OCI-LY3 (cell line): ENCODE results near the gene PDE5A.

Experiments used
- H2AFZ ChIP-seq: fragments of 200-600, 300-600 bp; shearing (Covaris generic); 2 replicates; pipeline ENCODE4 v1.6.0; 2014; ENCODE audit warnings: antibody characterized with exemption, low read depth, low read length
- H3K27ac ChIP-seq: fragments of 200-600, 300-600 bp; sonication (generic); 2 replicates; pipeline ENCODE4 v1.5.1; 2014; ENCODE audit warnings: mild to moderate bottlenecking, low read length, moderate library complexity, mixed read lengths
- H3K27me3 ChIP-seq: fragments of 200-600, 300-600 bp; sonication (generic); 2 replicates; pipeline ENCODE4 v1.6.1; 2014; ENCODE audit warnings: low read depth, low read length, mixed read lengths
- H3K36me3 ChIP-seq: fragments of 200-600, 300-600 bp; sonication (generic); replicated peaks from 2 replicates; pipeline ENCODE3; 2014; ENCODE audit warnings: low read depth, low read length, mixed read lengths
- H3K4me1 ChIP-seq: fragments of 300-600, 200-600 bp; sonication (generic); 2 replicates; pipeline ENCODE4 v1.6.1; 2014; ENCODE audit warnings: low read length, mixed read lengths
- H3K4me2 ChIP-seq: fragments of 200-600, 300-600 bp; sonication (generic); 2 replicates; pipeline ENCODE4 v1.6.1; 2014; ENCODE audit warnings: low read length, mixed read lengths
- H3K4me3 ChIP-seq: fragments of 300-600, 200-600 bp; sonication (generic); 2 replicates; pipeline ENCODE4 v1.5.1; 2014; ENCODE audit warnings: antibody characterized with exemption, mild to moderate bottlenecking, low read length, moderate library complexity
- H3K79me2 ChIP-seq: fragments of 300-600, 200-600 bp; shearing (Covaris generic); 2 replicates; pipeline ENCODE4 v1.6.1; 2014; ENCODE audit warnings: mild to moderate bottlenecking, low read length, mixed read lengths
- H3K9ac ChIP-seq: fragments of 300-600, 200-600 bp; shearing (Covaris generic); 2 replicates; pipeline ENCODE4 v1.6.0; 2014; ENCODE audit warnings: mild to moderate bottlenecking, low read length, moderate library complexity
- H3K9me3 ChIP-seq: fragments of 200-600, 300-600 bp; shearing (Covaris generic); 2 replicates; pipeline ENCODE4 v1.6.1; 2014; ENCODE audit warnings: low read length, mixed read lengths; ENCODE audit not compliant: insufficient read depth
- H4K20me1 ChIP-seq: fragments of 200-600, 300-600 bp; sonication (generic); 2 replicates; pipeline ENCODE4 v1.6.1; 2016; ENCODE audit warnings: low read length, mixed read lengths; ENCODE audit not compliant: insufficient read depth
- EZH2phosphoT487 ChIP-seq: fragments of 200-600 bp; shearing (Covaris generic); IDR thresholded peaks from 2 replicates; pipeline ENCODE4 v1.6.1; 2018; ENCODE audit warnings: antibody characterized with exemption, mixed run types, low read depth
- TF ChIP-seq, protein P1 (sequence below): fragments of 200-600, 300-600 bp; sonication (generic); IDR thresholded peaks from 2 replicates; pipeline ENCODE4 v1.5.1; 2014; ENCODE audit warnings: antibody characterized with exemption, low read length, low read depth

The PDE5A gene

GRCh38 chr4:119589165-119589564 is 39.4 kb downstream of the PDE5A start:
- Histone ChIP-seq H3K9me3 (no peaks in the 10 kb centered on the region), H3K4me3 (no peak overlapping the region), H3K4me1 (no peaks in the 10 kb centered on the region), H2AFZ (no peak overlapping the region), H3K79me2 (no peaks in the 10 kb centered on the region), H3K36me3 (no peaks in the 10 kb centered on the region), H4K20me1 (no peaks in the 10 kb centered on the region), H3K27ac (no peak overlapping the region), H3K4me2 (no peak overlapping the region), H3K9ac (no peak overlapping the region), H3K27me3 (no peaks in the 10 kb centered on the region)
- TF ChIP-seq EZH2phosphoT487 = no peak
- TF ChIP-seq, protein P1, sequence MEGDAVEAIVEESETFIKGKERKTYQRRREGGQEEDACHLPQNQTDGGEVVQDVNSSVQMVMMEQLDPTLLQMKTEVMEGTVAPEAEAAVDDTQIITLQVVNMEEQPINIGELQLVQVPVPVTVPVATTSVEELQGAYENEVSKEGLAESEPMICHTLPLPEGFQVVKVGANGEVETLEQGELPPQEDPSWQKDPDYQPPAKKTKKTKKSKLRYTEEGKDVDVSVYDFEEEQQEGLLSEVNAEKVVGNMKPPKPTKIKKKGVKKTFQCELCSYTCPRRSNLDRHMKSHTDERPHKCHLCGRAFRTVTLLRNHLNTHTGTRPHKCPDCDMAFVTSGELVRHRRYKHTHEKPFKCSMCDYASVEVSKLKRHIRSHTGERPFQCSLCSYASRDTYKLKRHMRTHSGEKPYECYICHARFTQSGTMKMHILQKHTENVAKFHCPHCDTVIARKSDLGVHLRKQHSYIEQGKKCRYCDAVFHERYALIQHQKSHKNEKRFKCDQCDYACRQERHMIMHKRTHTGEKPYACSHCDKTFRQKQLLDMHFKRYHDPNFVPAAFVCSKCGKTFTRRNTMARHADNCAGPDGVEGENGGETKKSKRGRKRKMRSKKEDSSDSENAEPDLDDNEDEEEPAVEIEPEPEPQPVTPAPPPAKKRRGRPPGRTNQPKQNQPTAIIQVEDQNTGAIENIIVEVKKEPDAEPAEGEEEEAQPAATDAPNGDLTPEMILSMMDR = no peak

DNA sequence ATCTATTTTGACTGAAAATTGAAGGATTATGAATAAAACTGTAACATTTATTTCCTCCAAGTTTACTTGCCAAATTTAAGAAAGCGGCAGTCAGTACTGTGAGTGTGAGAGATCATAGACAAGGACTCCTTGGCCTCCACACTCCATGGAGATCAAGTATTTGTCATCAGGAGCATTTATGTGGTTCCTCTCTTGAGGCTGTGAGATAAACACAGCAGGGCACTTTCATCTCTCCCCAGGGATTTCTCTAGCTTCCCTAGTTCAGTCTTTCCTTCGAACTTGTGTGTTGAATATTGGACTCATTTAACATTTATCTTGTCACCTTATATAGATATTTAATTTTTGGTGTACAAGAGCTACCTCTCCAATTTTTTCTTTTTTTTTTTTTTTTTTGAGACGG is 40.8 kb downstream of the PDE5A start:
- H2AFZ ChIP-seq = no peak overlapping the region
- H3K4me3 ChIP-seq = no peak overlapping the region
- H3K9ac ChIP-seq = no peak overlapping the region
- H3K79me2 ChIP-seq = no peaks in the 10 kb centered on the region
- no peaks in the 10 kb centered on the region for H3K27me3 ChIP-seq
- H3K27ac ChIP-seq = no peak overlapping the region
- no peaks in the 10 kb centered on the region for H4K20me1 ChIP-seq
- H3K4me1 ChIP-seq = no peaks in the 10 kb centered on the region
- no peak for TF ChIP-seq EZH2phosphoT487
- TF ChIP-seq, protein P1 = no peak
- no peak overlapping the region for H3K4me2 ChIP-seq
- H3K9me3 ChIP-seq = no peaks in the 10 kb centered on the region
- no peaks in the 10 kb centered on the region for H3K36me3 ChIP-seq

GRCh38 chr4:119585771-119586170 is 42.8 kb downstream of the PDE5A start:
- Histone ChIP-seq H3K9ac (no peak overlapping the region), H3K79me2 (no peaks in the 10 kb centered on the region), H3K36me3 (no peaks in the 10 kb centered on the region), H3K4me3 (no peak overlapping the region), H4K20me1 (no peaks in the 10 kb centered on the region), H3K4me2 (no peak overlapping the region), H3K27me3 (no peaks in the 10 kb centered on the region), H3K4me1 (no peaks in the 10 kb centered on the region), H2AFZ (no peak overlapping the region), H3K27ac (no peak overlapping the region), H3K9me3 (no peaks in the 10 kb centered on the region)
- no peak for TF ChIP-seq EZH2phosphoT487
- TF ChIP-seq, protein P1 = no peak

DNA sequence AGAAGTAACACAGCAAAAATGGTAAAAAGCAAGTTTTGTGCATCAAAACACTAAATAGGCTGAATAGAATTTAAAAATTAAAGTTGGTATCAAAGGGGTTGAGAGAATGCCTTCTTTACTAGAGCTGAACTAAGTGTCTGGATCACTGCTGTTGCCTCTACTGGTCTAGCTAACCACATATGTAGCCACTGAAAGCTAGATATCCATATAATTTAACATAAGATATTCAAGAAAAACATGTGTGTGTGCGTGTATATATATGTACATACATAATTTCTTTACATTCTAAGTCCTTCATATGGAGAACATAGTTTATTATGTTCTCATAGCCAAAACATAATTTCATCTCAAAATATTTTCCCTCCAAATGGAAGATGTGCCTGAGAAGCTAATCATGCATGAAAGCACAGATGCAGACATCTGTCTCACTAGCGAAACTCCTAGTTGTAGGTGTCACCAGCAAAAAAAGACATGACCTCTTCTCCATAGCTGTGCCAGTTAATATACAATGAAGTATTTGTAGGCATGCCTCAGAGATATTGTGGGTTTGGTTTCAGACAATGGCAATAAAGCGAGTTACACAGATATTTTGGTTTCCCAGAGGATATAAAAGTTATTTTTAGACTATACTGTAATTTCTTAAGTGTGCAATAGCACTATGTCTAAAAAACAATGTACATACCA is 47.3 kb downstream of the PDE5A start:
- Histone ChIP-seq H4K20me1 (no peaks in the 10 kb centered on the region), H2AFZ (no peak overlapping the region), H3K79me2 (no peaks in the 10 kb centered on the region), H3K4me1 (no peaks in the 10 kb centered on the region), H3K9me3 (no peaks in the 10 kb centered on the region), H3K9ac (no peak overlapping the region), H3K36me3 (no peaks in the 10 kb centered on the region), H3K27ac (no peak overlapping the region), H3K4me3 (no peak overlapping the region), H3K4me2 (no peak overlapping the region), H3K27me3 (no peaks in the 10 kb centered on the region)
- no peak for TF ChIP-seq EZH2phosphoT487
- TF ChIP-seq, protein P1 = no peak
